SKM-1 treated with dmso at 0.1 percent for 144 hours (cell line): ENCODE measurements around the gene GPATCH4.
A peak's percentile ranks its signal among the peaks of the same experiment; 100 is the strongest.
"Not testable (repeated sequence)": the region's sequence is repeated elsewhere in the genome, so short reads cannot be mapped to it uniquely, and the experiment has no call there.

Source experiments
- DNase-seq: peaks from one replicate; lab custom pipeline; 2025; ENCODE audit not compliant: unreplicated experiment; lab: John Stamatoyannopoulos, UW

GPATCH4 gene

GRCh38 chr1:156598731-156599432 is 2.4 kb downstream of the GPATCH4 start:
- no peak for DNase-seq

- DNase-seq, result no peak
Observed at GRCh38 chr1:156598125-156598524, 3.2 kb downstream of the GPATCH4 start.

- no peak for DNase-seq
Observed at GRCh38 chr1:156596426-156596825, 4.9 kb downstream of the GPATCH4 start.

- no peak for DNase-seq
Observed at GRCh38 chr1:156595016-156595415, 6.3 kb downstream of the GPATCH4 start.

GRCh38 chr1:156594190-156594589 is 7.1 kb downstream of the GPATCH4 start:
- DNase-seq, result no peak

- no peak for DNase-seq
Observed at GRCh38 chr1:156593661-156593989, 7.7 kb downstream of the GPATCH4 start.

- no peak for DNase-seq
Observed at GRCh38 chr1:156592910-156593660, 8.2 kb downstream of the GPATCH4 start.

GRCh38 chr1:156592158-156592909 is 8.9 kb downstream of the GPATCH4 start:
- DNase-seq, result no peak

- DNase-seq, result peak; percentile 53
Observed at GRCh38 chr1:156591432-156592157, 9.7 kb downstream of the GPATCH4 start, which contains the start of gene NAXE. Gene NAXE (plus strand): TSS chr1:156591776. CDS start chr1:156591805, 29 bp downstream.

- DNase-seq, result no peak
Observed at GRCh38 chr1:156591181-156591431, 10.2 kb downstream of the GPATCH4 start.

- no peak for DNase-seq
Observed at GRCh38 chr1:156590326-156591180, 10.7 kb downstream of the GPATCH4 start.

- no peak for DNase-seq
Observed at GRCh38 chr1:156589546-156589945, 11.7 kb downstream of the GPATCH4 start.

- DNase-seq, result not testable (repeated sequence)
Observed at GRCh38 chr1:156587927-156588326, 13.4 kb downstream of the GPATCH4 start.

- no peak for DNase-seq
Observed at GRCh38 chr1:156586892-156587477, 14.3 kb downstream of the GPATCH4 start.

GRCh38 chr1:156586323-156586722 is 15.0 kb downstream of the GPATCH4 start:
- DNase-seq, result no peak

GRCh38 chr1:156584813-156585212 is 16.5 kb downstream of the GPATCH4 start:
- DNase-seq, result no peak

- DNase-seq, result peak; percentile 90
Observed at GRCh38 chr1:156583821-156584622, 17.3 kb downstream of the GPATCH4 start.

GRCh38 chr1:156582388-156583017 is 18.8 kb downstream of the GPATCH4 start:
- DNase-seq, result no peak
